ENCODE results near the gene KRTAP10-7.
"Not testable (repeated sequence)": the region's sequence is repeated elsewhere in the genome, so short reads cannot be mapped to it uniquely, and the experiment has no call there.

Gene KRTAP10-7

DNA sequence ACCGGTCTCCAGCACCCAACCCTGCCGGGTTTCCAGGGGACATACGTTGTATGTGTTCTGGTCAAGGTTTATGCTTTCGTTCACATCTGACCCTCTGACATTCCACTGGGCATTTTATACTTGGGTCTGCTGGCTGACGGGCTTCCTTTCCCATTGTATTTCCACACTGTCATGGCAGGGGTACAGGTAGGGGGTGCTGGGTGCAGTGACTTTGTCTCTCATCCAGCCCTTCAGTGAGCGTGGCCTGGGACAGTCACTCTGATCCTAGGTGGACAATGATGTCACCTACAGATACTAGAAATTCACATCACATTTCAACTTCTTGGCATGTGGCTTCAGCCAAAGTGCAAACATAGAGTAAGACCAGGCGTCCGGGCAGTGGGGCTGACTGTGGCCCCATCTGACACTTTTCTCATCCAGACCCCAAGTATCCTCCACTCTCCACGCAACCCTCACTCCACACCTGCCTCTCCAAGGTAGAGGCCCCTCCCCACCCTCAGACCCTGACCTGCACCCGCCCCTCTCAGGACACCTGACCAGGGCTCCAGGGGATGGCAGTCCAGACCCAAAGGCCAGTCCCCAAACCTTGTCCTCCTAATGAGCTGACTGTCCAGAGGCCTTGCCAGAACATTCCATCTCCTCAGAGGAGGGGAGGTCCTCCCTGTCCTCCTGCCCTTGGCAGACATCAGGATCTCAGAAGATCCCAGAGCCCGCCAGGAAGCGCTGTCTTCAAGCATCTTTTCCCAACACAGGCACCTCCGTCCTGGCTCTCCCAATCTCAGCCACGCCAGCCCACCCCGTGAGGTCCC lies 36.0 kb downstream of the KRTAP10-7 start:
- DNase-seq (ENCODE audit: low read depth), result no peak

DNA sequence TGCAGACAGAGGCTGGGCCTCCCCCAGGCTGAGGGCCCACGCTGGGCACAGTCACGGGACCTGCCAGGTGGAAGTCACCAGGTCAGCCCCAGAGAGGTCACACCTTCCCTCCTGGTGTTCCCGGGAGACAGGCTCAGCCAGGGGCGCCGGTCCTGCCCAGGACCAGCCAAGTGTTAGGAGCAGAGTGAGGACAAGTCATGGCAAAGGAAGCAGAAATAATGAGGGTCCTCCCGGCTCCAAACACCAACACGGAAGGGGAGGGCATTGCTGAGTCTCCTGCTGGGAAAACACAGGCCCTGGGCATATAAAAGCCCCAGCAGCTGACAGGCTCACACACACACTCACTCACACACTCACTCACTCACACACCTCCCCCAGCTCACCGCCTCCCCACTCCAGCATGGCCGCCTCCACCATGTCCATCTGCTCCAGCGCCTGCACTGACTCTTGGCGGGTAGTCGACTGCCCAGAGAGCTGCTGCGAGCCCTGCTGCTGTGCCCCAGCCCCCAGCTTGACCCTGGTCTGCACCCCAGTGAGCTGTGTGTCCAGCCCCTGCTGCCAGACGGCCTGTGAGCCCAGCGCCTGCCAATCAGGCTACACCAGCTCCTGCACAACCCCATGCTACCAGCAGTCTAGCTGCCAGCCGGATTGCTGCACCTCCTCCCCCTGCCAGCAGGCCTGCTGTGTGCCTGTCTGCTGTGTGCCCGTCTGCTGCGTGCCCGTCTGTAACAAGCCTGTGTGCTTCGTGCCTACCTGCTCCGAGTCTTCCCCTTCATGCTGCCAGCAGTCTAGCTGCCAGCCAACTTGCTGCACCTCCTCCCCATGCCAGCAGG lies 36.8 kb downstream of the KRTAP10-7 start, which contains the start of gene KRTAP10-10:
KRTAP10-10 (plus strand) TSS at position 339 of the 833 bp plus-strand sequence; CDS start at position 401, 62 bp downstream.
- DNase-seq (ENCODE audit: low read depth), result no peak

DNA sequence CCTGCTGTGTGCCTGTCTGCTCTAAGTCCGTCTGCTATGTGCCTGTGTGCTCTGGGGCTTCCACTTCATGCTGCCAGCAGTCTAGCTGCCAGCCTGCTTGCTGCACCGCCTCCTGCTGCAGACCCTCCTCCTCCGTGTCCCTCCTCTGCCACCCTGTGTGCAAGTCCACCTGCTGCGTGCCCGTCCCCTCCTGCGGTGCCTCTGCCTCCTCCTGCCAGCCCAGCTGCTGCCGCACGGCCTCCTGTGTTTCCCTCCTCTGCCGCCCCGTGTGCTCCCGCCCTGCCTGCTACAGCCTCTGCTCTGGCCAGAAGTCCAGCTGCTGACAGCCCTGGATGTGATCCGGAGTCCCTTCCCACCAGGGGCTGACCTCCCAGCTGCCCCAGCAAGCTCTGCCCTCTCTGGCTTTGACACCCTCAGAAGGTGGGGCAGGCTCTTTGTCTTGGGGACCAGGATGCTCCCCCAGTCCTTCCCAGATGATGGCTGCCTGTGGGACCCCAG lies 37.5 kb downstream of the KRTAP10-7 start:
- not testable (repeated sequence) for DNase-seq (ENCODE audit: low read depth)

DNA sequence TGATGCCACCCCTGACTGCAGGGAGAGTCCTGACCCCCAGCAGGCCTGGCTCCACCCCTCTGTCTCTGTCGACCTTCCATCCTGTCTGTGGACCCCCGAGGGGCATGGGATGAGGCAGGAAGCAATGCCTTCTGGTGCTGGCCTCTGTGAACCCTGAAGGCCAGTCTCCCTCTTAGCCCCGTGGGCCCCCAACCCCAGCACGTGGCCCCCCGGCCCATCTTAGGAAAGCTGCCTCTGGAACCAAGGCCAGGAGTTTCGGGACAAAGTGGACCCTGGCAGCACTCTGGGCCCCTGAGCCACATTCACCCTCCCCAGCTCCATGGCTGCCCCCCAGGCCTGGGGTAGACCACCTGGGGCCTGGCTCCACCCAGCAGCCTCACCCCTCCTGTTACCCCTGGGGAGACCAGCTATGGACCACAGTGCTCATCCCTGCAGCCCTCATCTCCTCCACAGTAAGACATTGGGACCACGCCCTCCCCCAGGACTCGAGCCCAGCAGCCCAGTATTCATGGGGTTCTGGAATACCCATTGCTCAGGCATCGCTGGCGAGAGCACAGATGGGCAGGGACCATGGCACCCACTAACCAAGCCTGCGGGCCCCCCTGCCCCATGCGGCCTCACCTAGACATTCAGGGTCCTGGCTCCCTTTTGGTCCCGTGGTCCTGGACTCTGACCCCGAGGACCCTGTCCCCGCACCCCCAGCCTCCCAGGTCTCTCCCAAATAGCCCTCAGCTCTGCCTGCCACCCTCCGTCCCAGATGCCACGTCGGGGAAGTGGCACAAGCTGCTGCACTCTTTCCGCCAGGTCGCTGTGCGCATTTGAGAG lies 38.3 kb downstream of the KRTAP10-7 start:
- DNase-seq (ENCODE audit: low read depth), result not testable (repeated sequence)

DNA sequence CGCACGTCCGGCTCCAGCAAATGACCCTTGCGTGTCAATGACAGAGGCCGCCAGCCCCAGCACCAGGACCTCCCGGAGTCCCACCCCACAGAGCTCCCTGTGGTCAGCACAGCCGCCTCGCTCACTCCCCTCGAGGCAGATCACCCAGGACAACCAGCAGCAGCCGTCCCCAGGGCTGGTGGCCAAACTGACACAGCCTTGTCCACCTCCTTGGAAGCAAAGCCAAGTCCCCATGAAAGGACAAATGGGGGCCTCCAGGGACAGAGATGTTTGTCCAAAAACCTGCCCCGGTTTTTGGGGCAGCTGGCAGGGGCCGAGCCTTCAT lies 38.9 kb downstream of the KRTAP10-7 start:
- DNase-seq (ENCODE audit: low read depth), result no peak

DNA sequence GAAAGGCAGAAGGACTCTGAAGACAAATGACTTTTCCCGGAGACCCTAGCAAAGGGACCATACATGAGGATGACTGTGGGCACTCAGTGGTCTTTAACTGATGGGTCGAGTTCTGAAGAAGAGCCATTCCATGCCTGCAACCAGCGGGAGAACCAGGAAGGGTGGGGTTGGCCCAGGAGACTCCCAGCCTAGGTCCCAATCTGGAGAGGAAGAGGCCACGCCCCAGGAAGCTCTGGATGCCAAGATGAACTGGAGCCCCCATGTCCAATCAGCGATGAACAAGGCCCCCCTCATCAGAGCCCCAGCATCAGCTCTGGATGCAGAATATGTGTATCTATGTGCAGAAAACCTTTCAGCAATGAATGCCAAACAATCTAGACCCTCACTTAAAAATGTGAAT lies 40.4 kb downstream of the KRTAP10-7 start:
- DNase-seq (ENCODE audit: low read depth), result no peak

DNA sequence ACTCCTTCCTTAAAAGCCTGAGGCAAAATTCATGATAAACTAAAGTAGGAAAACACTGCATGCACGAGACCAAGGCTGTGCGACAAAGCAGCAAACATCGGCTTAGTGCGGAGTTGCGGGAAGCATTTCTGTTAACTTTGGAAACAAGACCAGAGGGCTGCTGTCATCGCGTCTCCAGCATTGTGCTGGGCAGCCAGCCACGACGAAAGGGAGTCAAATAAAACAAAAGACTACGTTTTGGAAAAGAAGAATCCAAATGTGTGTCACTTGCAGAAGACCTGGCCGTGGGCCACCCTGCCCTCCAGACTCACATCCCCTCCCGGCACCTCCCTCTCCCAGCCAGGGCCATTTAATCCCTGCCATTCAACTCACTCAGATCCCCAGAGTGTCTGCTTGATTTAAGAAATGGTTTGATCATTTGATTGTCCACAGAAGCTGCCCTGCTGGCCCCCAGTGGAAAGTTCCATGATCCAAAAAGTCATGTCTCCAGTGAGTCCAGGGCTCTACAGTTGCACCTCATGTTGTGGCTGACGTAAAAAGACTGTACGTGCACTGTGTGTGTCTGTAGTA lies 43.4 kb downstream of the KRTAP10-7 start:
- DNase-seq (ENCODE audit: low read depth), result no peak

DNA sequence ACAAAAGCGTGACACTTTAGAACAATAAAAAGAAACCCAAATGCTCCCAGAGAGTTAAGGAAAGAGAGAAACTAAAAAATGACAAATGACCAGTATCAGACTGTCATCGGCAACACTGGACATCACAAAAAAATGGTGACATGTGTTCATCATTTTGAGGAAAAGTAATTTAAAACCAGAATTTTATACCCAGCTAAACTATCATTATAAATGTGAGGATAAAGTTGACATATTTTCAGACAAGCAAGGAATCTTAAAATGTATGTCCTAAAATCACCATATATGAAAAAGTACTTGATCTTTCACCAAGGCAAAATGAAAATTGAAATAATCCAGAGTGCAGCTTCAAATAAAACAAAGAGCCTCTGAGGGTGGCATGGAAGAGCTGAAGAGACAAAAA lies 44.5 kb downstream of the KRTAP10-7 start:
- DNase-seq (ENCODE audit: low read depth), result no peak

DNA sequence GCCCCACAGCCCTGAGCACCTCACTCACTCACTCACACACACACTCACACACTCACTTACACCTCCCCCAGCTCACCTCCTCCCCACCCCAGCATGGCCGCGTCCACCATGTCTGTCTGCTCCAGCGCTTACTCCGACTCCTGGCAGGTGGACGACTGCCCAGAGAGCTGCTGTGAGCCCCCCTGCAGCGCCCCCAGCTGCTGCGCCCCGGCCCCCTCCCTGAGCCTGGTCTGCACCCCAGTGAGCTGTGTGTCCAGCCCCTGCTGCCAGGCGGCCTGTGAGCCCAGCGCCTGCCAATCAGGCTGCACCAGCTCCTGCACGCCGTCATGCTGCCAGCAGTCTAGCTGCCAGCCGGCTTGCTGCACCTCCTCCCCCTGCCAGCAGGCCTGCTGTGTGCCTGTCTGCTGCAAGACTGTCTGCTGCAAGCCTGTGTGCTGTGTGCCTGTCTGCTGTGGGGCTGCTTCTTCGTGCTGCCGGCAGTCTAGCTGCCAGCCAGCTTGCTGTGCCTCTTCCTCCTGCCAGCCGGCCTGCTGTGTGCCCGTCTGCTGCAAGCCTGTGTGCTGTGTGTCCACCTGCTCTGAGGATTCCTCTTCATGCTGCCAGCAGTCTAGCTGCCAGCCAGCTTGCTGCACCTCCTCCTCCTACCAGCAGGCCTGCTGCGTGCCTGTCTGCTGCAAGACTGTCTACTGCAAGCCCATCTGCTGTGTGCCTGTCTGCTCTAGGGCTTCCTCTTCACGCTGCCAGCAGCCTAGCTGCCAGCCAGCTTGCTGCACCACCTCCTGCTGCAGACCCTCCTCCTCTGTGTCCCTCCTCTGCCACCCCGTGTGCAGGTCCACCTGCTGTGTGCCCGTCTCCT lies 46.2 kb downstream of the KRTAP10-7 start, which contains the start of gene KRTAP10-11:
KRTAP10-11 (plus strand) TSS at position 49 of the 856 bp plus-strand sequence; CDS start at position 94, 45 bp downstream.
- not testable (repeated sequence) for DNase-seq (ENCODE audit: low read depth)

DNA sequence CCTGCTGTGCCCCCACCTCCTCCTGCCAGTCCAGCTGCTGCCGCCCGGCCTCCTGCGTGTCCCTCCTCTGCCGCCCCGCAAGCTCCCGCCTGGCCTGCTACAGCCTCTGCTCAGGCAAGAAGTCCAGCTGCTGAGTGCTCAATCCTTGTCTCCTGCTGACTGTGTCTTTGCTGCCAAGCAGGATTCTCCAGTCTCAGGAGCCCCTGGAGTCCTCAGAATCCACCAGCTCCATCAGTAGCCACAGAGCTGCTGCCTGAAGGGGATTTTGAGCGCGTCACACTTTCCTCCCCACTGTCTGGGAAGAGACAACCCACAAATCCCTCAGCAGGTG lies 46.8 kb downstream of the KRTAP10-7 start:
- no peak for DNase-seq (ENCODE audit: low read depth)

DNA sequence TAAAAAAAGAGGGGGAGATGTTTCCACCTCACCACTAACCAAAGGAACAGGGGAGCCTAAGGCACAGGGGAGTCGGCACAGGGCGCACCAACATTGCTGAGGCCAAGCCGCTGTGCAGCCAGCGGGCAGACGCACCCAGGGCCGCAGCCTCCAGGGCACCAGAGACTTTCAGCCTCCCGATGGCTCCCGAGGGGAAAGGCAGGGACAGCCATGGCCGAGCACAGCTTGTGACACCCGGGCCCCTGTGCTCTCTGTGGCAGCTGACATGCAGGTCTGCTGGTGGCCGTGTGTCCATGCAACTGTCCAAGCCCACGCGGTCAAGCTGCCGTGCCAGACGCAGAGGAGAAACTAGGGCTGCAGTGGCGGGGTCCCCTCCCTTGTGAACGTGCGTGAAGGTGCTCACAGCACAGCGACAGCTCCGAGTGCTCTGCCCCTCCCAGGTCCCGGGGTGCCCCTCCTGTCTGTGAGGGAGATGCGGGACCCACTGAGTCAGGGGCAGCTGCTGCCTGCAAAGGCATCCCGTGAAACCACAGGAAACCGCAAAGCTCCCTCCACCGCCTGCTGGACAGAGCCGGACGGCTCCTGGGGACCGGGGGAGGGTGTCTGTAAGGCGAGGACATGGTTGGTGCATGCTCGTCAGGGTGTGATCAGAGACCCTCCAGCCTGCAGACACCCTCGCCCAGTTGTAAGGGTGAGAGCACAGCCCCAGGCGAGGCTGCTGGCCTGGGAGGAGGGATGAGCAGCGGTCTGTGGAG lies 48.3 kb downstream of the KRTAP10-7 start:
- no peak for DNase-seq (ENCODE audit: low read depth)

DNA sequence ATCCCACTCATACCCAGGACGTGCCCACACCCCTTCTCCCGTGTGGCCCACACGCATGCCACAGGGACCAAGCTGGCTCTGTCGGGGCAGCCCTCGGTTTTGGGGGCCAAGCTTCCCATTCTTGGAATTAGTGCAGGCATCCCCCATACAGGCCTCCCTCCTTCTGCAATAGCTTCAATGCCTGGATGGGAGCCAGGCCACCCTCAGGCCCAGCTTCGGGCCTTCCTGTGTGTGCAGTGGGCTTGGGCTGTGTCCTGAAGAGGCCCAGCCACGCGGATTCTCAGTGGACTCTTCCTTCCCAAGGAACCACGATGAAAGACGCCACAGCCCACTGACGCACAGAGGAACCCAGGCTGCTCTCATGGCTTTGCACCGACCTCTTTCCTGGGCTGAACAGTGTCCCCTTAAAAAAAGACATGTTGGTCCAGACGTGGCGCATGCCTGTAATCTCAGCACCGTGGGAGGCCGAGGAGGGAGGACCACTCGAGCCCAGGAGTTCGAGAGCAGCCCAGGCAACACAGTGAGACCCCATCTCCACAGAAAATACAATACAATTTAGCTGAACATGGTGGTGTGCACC lies 49.2 kb downstream of the KRTAP10-7 start:
- no peak for DNase-seq (ENCODE audit: low read depth)

DNA sequence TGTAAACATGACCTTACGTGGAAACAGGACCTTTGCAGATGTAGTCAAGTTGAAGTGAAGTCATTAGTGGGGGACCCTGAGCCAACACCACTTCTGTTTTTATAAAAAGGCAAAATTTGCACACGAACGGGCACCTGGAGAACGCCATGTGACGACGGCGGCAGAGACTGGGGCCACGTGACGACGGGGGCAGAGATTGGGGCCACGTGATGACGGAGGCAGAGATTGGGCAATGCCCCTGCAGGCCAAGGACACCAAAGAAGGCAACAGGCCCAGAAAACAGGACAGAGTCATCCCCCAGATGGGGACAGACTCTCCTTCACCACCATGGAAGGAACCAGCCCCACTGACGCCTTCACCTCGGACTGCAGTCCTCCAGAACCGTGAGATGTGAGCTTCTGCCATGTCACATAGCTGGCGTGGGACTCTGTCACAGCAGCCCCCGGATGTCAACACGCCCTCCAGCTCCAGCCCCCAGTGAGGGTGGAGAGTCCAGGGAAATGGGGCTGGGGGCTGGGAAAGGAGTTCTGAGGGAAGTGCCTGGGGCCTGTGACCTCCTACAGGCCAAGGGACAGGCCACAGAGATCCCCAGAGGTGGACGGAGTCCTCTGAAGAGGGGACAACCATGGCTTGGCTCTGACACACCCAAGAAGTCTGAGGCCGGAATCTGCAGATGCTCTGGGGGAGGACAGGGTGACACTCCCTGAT lies 50.0 kb downstream of the KRTAP10-7 start:
- DNase-seq (ENCODE audit: low read depth), result no peak

DNA sequence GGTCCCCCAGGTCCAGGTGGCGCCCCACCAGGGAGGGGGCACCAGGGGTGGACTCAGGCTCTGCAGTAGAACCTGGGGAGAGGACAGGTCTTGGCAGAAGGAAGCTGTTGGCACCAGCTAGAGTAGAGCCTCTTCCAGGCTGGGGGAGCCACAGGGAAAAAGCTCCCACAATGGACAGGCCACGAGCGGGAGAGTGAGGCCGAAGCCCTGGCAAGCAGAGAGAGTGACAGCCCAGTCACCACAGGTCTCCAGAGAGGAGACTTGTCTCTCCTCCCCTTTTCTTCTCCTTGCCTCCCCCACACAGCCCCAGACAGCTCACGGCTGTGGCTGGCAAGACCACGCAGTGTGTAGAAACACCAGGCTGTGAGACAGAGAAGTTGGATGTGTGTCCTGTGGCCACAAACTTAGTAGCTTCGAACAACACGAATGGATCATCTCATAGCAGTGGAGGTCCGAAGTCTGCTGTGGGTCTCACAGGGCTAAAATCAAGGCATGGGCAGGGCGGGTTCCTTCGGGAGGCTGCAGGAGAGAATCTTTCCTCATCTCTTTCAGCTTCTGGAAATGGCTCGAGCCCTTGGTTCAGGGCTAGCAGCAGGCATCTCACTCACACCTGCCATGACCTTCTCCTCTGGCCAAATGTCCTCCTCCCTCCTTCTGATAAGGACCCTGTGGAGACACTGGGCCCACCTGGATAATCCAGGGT lies 50.7 kb downstream of the KRTAP10-7 start:
- DNase-seq (ENCODE audit: low read depth), result no peak
